MCF 10A (cell line): ENCODE measurements around the gene KRTAP10-8. TPM values are rescaled to one million over a fixed set of nuclear protein-coding genes. Genes with fewer than 3 reads are reported as not detected.

Source experiments
- BruUV-seq: library from RNA; stranded (reverse); fragments of 400-500 nt; replicated peaks from 2 replicates; lab custom pipeline; 2021; lab: Mats Ljungman, UMichigan
- CTCF ChIA-PET: fragments of 300-600 bp; sonication (Branson Sonifier 250); formaldehyde crosslinking; extraction: SDS; loops from one replicate; lab custom pipeline; 2021; ENCODE audit warnings: antibody characterized with exemption, inconsistent platforms; lab: Yijun Ruan, JAX
- POLR2A ChIA-PET: fragments of 300-600, 350-650 bp; sonication (Branson Sonifier 250); formaldehyde crosslinking; extraction: SDS; loops from one replicate; lab custom pipeline; 2020; ENCODE audit warnings: antibody characterized with exemption, inconsistent platforms; lab: Yijun Ruan, JAX
- DNase-seq: peaks from one replicate; pipeline ENCODE4 v3.0.0-alpha.2; 2018; ENCODE audit not compliant: unreplicated experiment
- H3K27ac Mint-ChIP-seq: one replicate; pipeline ENCODE4 v1.8.0; 2022; ENCODE audit warnings: mild to moderate bottlenecking, low read depth, mixed read lengths; ENCODE audit not compliant: unreplicated experiment
- H3K27me3 Mint-ChIP-seq: one replicate; pipeline ENCODE4 v1.8.0; 2022; ENCODE audit warnings: mixed read lengths; ENCODE audit not compliant: insufficient read depth, unreplicated experiment
- H3K36me3 Mint-ChIP-seq: one replicate; pipeline ENCODE4 v1.8.0; 2022; ENCODE audit warnings: mild to moderate bottlenecking, moderate library complexity, mixed read lengths; ENCODE audit not compliant: insufficient read depth, unreplicated experiment
- H3K4me1 Mint-ChIP-seq: one replicate; pipeline ENCODE4 v1.8.0; 2022; ENCODE audit warnings: mixed read lengths; ENCODE audit not compliant: insufficient read depth, unreplicated experiment
- H3K4me3 Mint-ChIP-seq: one replicate; pipeline ENCODE4 v1.8.0; 2022; ENCODE audit warnings: mild to moderate bottlenecking, moderate library complexity, mixed read lengths; ENCODE audit not compliant: unreplicated experiment
- H3K9me3 Mint-ChIP-seq: one replicate; pipeline ENCODE4 v1.8.0; 2022; ENCODE audit warnings: mixed read lengths; ENCODE audit not compliant: unreplicated experiment
- CTCF ChIP-seq: fragments of 200-600 bp; IDR thresholded peaks from one replicate; pipeline ENCODE4 v1.8.0; 2022; ENCODE audit warnings: antibody characterized with exemption, mild to moderate bottlenecking; ENCODE audit not compliant: unreplicated experiment
- intact Hi-C: fragments of 100-400 bp; cut with micrococcal nuclease; formaldehyde crosslinking; loops from 2 replicates; pipeline ENCODE4 v1.14.1; 2022
- total RNA-seq: library from RNA; stranded (reverse); gene quantifications from 2 replicates; pipeline ENCODE4 v1.2.3, GENCODE V29; 2022

Gene KRTAP10-8
- total RNA-seq, 1 experiment from 2014 or later: not detected

- H3K4me1 Mint-ChIP-seq: peaks cover 8% of the 10 kb centered on the region
- no peak overlapping the region for H3K27ac Mint-ChIP-seq
- TF ChIP-seq CTCF: no peak
- DNase-seq: no peak
- POLR2A ChIA-PET: no interaction called here
- no TSS peak for BruUV-seq
- no peaks in the 10 kb centered on the region for H3K36me3 Mint-ChIP-seq
- H3K27me3 Mint-ChIP-seq: peaks cover 73% of the 10 kb centered on the region
- intact Hi-C loops: no loop called here
- CTCF ChIA-PET: no interaction called here
- no peak overlapping the region for H3K4me3 Mint-ChIP-seq
- H3K9me3 Mint-ChIP-seq: peaks cover 31% of the 10 kb centered on the region
These were observed 5.2 kb downstream of the KRTAP10-8 start for GRCh38 chr21:44617071-44617501.

GRCh38 chr21:44618504-44618903 lies 6.6 kb downstream of the KRTAP10-8 start:
- no TSS peak for BruUV-seq
- DNase-seq: no peak
- H3K9me3 Mint-ChIP-seq: peaks cover 37% of the 10 kb centered on the region
- no peaks in the 10 kb centered on the region for H3K36me3 Mint-ChIP-seq
- H3K4me1 Mint-ChIP-seq: peaks cover 8% of the 10 kb centered on the region
- peaks cover 63% of the 10 kb centered on the region for H3K27me3 Mint-ChIP-seq
- ChIA-PET POLR2A (interaction anchor here (0.6 to 0.9 kb wide), 2 partner anchors 102 to 879 kb away, joined by 3 to 5 read pairs; no protein-coding TSS in a partner anchor), CTCF (no interaction called here)
- no peak overlapping the region for H3K27ac Mint-ChIP-seq
- TF ChIP-seq CTCF: no peak
- intact Hi-C loops: loop anchor here (2.0 kb wide), 1 partner anchor 124 kb away; no protein-coding TSS in a partner anchor
- H3K4me3 Mint-ChIP-seq: no peak overlapping the region

GRCh38 chr21:44618909-44619308 lies 7.0 kb downstream of the KRTAP10-8 start:
- Mint-ChIP-seq H3K27me3 (peaks cover 62% of the 10 kb centered on the region), H3K4me1 (peaks cover 8% of the 10 kb centered on the region), H3K9me3 (peaks cover 41% of the 10 kb centered on the region), H3K4me3 (no peak overlapping the region), H3K27ac (no peak overlapping the region), H3K36me3 (no peaks in the 10 kb centered on the region)
- TF ChIP-seq CTCF: no peak
- DNase-seq: no peak
- intact Hi-C loops: loop anchor here (2.0 kb wide), 1 partner anchor 124 kb away; no protein-coding TSS in a partner anchor
- BruUV-seq: no TSS peak
- CTCF ChIA-PET: interaction anchor here (0.7 kb wide), 1 partner anchor 48 kb away, joined by 3 read pairs; no protein-coding TSS in a partner anchor
- POLR2A ChIA-PET: interaction anchor here (0.6 to 0.9 kb wide), 2 partner anchors 101 to 879 kb away, joined by 3 to 5 read pairs; no protein-coding TSS in a partner anchor

GRCh38 chr21:44619886-44620285 lies 8.0 kb downstream of the KRTAP10-8 start:
- Mint-ChIP-seq H3K36me3 (no peaks in the 10 kb centered on the region), H3K27me3 (peaks cover 53% of the 10 kb centered on the region), H3K27ac (no peak overlapping the region), H3K4me1 (peaks cover 8% of the 10 kb centered on the region), H3K4me3 (no peak overlapping the region), H3K9me3 (peaks cover 51% of the 10 kb centered on the region)
- DNase-seq: no peak
- no TSS peak for BruUV-seq
- intact Hi-C loops: loop anchor here (2.0 kb wide), 1 partner anchor 123 kb away; no protein-coding TSS in a partner anchor
- POLR2A ChIA-PET: no interaction called here
- CTCF ChIA-PET: interaction anchor here (0.7 kb wide), 1 partner anchor 47 kb away, joined by 3 read pairs; no protein-coding TSS in a partner anchor
- TF ChIP-seq CTCF: no peak
